ENCODE measurements around the gene RHPN2.
"Not testable (repeated sequence)": the region's sequence is repeated elsewhere in the genome, so short reads cannot be mapped to it uniquely, and the experiment has no call there.

The RHPN2 gene

DNA sequence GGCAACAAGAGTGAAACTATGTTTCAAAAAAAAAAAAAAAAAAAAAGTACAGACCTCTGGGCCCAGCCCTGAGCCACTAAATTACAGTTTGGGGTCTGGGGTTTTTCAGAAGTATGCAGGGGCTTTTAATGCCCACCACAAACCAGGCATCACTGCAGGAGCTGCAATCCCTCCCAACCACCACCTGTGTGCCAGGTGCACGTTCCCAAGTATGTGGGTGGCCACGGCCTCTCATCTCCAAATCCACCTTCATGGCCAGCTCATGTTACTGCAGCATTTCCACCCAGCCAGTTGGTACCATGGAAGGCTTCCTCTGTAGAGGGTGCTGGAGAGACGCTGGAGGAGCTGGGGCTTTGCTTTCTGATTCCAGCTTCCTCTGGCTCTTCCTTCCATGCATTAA is 119.4 kb downstream of the RHPN2 start:
- no peak overlapping the region for H3K4me3 ChIP-seq (ENCODE audit: control insufficient read depth, low read depth, low read length)
- no peak for DNase-seq (ENCODE audit: low read depth)
- TF ChIP-seq, protein P1, sequence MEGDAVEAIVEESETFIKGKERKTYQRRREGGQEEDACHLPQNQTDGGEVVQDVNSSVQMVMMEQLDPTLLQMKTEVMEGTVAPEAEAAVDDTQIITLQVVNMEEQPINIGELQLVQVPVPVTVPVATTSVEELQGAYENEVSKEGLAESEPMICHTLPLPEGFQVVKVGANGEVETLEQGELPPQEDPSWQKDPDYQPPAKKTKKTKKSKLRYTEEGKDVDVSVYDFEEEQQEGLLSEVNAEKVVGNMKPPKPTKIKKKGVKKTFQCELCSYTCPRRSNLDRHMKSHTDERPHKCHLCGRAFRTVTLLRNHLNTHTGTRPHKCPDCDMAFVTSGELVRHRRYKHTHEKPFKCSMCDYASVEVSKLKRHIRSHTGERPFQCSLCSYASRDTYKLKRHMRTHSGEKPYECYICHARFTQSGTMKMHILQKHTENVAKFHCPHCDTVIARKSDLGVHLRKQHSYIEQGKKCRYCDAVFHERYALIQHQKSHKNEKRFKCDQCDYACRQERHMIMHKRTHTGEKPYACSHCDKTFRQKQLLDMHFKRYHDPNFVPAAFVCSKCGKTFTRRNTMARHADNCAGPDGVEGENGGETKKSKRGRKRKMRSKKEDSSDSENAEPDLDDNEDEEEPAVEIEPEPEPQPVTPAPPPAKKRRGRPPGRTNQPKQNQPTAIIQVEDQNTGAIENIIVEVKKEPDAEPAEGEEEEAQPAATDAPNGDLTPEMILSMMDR (conservative IDR thresholded peaks at IDR 0.05; ENCODE audit: control insufficient read depth, insufficient read depth, low read depth, low read length): no peak

DNA sequence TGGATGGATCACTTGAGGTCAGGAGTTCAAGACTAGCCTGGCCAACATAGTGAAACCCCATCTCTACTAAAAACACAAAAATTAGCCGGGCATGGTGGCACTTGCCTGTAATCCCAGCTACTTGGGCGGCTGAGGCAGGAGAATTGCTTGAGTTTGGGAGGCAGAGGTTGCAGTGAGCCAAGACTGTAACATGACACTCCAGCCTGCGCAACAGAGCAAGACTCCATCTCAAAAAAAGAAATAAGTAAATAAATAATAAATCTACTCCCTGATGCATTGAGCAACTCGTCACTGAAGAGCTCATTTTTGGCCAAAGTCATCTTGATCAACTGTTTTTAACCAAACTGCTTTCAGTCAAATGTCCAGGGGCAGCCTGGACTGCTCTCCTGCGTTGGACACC is 123.4 kb downstream of the RHPN2 start:
- not testable (repeated sequence) for H3K4me3 ChIP-seq (ENCODE audit: control insufficient read depth, low read depth, low read length)
- DNase-seq (ENCODE audit: low read depth): peak; percentile 28

DNA sequence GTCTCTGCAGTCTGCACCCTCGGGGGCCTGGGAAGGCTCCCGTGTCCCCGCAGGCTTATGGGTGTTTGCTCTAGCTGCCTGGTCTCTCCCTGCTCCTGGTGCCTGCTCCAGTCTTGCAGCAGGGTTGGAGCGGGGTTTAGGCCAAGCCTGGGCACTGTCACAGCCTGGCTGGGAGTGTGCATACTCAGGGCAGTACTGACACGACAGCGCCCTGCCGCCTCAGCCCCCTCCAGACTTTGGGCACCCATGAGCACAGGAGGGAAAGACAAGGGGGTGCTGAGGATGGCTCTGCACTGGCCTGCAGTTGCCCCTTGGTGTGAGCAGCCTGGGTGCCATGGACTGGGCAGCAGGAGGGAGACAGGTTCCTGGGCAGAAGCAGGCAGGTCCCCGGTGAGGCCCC is 128.6 kb downstream of the RHPN2 start:
- H3K4me3 ChIP-seq (ENCODE audit: control insufficient read depth, low read depth, low read length): no peak overlapping the region
- TF ChIP-seq, protein P1 (conservative IDR thresholded peaks at IDR 0.05; ENCODE audit: control insufficient read depth, insufficient read depth, low read depth, low read length): no peak
- DNase-seq (ENCODE audit: low read depth): no peak

DNA sequence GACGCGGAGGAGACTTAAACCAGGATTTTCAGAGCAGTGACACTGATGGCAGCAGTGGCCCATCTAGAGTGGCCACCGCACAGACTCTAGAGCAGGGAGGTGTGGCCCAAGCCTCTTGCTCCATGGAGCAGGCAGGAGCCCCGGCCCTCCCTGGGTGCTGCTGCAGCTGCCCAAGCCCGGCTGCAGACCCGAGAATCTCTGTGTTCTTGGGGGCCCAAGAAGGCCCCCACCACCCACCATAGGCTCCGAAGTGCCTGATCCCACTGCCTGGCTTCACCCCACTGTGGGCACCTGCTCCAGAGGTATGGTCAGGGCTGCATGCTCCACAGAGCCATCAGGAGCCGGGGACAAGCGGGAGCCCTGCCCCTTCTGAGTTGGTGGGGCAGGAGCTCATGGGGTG is 129.1 kb downstream of the RHPN2 start:
- TF ChIP-seq, protein P1 (conservative IDR thresholded peaks at IDR 0.05; ENCODE audit: control insufficient read depth, insufficient read depth, low read depth, low read length): no peak
- H3K4me3 ChIP-seq (ENCODE audit: control insufficient read depth, low read depth, low read length): no peak overlapping the region
- no peak for DNase-seq (ENCODE audit: low read depth)

DNA sequence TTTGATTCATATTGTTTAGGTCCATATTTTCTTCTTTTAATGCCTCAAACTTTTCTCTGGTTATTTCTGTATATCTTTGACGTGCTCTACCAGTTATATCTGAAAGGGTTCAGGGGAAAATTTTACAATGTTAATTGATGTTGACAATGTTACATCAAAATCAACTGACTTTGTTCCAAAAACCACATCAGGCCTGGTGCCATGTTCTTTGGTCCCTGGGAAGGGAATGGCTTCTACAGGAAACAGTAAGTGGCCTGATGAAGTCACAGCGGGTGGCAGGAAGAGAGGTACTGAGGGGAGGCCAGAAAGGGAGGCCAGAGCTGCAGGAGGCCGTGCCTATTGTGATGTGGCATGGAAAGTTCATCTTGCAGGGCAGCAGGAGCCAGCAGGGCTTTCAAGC is 131.1 kb downstream of the RHPN2 start:
- TF ChIP-seq, protein P1 (conservative IDR thresholded peaks at IDR 0.05; ENCODE audit: control insufficient read depth, insufficient read depth, low read depth, low read length): no peak
- H3K4me3 ChIP-seq (ENCODE audit: control insufficient read depth, low read depth, low read length): no peak overlapping the region
- no peak for DNase-seq (ENCODE audit: low read depth)

DNA sequence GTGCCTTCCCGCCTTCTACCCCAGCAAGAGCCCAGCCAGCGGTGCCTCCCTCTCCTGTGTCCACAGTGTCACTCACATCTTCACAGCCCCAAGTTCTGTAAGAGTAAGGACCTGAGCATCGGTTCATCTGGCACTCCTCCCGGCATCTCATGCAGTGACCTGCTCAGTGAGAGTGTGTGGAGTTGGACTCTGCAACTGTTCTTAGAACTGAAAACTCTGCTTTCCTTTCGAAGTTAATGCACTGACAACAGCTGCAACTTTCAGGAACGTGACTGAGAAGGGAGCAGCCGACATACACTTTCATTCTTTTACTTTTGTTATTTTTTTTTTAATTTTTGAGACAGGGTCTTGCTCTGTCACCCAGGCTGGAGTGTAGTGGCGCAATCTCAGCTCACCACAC is 134.1 kb downstream of the RHPN2 start:
- no peak overlapping the region for H3K4me3 ChIP-seq (ENCODE audit: control insufficient read depth, low read depth, low read length)
- DNase-seq (ENCODE audit: low read depth): no peak
- TF ChIP-seq, protein P1 (conservative IDR thresholded peaks at IDR 0.05; ENCODE audit: control insufficient read depth, insufficient read depth, low read depth, low read length): no peak

DNA sequence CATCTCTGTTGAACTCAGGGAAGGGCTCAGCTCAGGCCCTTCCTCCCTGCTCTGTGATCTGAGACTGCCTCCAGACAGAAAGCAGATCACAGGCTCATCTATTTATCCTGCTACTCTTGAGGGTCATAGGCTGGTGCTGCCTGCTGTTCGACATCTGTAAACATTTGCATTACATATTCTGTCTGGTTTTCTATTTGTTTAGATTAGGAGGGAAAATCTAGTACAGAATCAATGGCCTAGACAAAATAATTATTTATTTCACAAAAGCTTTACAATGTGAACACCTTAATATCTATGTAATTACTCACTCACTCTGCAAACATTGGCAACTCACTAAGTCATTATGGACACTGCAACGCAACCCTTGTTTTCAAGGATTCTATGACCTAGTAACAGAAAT is 135.9 kb downstream of the RHPN2 start:
- DNase-seq (ENCODE audit: low read depth): no peak
- no peak overlapping the region for H3K4me3 ChIP-seq (ENCODE audit: control insufficient read depth, low read depth, low read length)
- TF ChIP-seq, protein P1 (conservative IDR thresholded peaks at IDR 0.05; ENCODE audit: control insufficient read depth, insufficient read depth, low read depth, low read length): no peak

All from fibroblast of mammary gland (primary cell).